PFSK-1 (cell line): ENCODE data around the gene AADACL3.

ENCODE experiments used
- FOXP2 ChIP-seq: optimal IDR thresholded peaks from 2 replicates; pipeline ENCODE3; 2011; ENCODE audit warnings: borderline replicate concordance, control low read depth, inconsistent platforms; ENCODE audit not compliant: insufficient read depth; ENCODE audit errors: extremely low read length, extremely low read depth
- POLR2AphosphoS5 ChIP-seq: IDR thresholded peaks from 2 replicates; pipeline ENCODE4 v1.6.1; 2012; ENCODE audit warnings: low read depth, mild to moderate bottlenecking, control low read depth, low read length, moderate library complexity
- SIN3A ChIP-seq: IDR thresholded peaks from 2 replicates; pipeline ENCODE4 v1.6.1; 2012; ENCODE audit warnings: mild to moderate bottlenecking, low read length, moderate library complexity, borderline replicate concordance; ENCODE audit not compliant: insufficient read depth
- TAF1 ChIP-seq: IDR thresholded peaks from 2 replicates; pipeline ENCODE4 v1.6.1; 2012; ENCODE audit warnings: low read length, control low read depth, borderline replicate concordance; ENCODE audit not compliant: insufficient read depth
- TF ChIP-seq, protein P1 (sequence below), 2 experiments: IDR thresholded peaks; 2 replicates each; pipeline versions ENCODE4 v1.6.1 to v1.8.0; 2011 to 2012; ENCODE audit warnings: low read depth in 2 of 2, low read length in 2 of 2, control low read depth in 1 of 2, inconsistent platforms in 1 of 2, mild to moderate bottlenecking in 1 of 2, moderate library complexity in 1 of 2; ENCODE audit not compliant: insufficient read depth in 1 of 2

Gene AADACL3

DNA sequence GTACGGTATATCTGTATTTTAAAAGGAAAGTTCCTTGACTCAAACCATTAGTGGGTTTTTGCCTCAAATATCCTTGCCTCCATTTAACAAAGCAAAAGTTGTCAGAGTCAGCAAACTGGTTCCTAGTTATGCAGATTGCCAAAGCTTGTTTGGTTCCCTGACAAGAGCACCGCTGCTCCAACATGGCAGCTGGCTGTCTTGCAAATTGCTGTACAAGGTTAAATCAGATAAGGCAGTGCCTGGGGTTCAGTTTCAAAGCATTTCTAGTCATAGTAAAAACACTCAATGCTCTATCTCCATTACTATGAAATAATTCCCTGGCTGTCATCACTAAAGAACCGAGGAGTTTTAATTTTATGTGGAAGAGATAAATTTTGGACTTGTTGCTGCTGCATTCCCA, 18.7 kb downstream of the AADACL3 start:
- TF ChIP-seq, protein P1, sequence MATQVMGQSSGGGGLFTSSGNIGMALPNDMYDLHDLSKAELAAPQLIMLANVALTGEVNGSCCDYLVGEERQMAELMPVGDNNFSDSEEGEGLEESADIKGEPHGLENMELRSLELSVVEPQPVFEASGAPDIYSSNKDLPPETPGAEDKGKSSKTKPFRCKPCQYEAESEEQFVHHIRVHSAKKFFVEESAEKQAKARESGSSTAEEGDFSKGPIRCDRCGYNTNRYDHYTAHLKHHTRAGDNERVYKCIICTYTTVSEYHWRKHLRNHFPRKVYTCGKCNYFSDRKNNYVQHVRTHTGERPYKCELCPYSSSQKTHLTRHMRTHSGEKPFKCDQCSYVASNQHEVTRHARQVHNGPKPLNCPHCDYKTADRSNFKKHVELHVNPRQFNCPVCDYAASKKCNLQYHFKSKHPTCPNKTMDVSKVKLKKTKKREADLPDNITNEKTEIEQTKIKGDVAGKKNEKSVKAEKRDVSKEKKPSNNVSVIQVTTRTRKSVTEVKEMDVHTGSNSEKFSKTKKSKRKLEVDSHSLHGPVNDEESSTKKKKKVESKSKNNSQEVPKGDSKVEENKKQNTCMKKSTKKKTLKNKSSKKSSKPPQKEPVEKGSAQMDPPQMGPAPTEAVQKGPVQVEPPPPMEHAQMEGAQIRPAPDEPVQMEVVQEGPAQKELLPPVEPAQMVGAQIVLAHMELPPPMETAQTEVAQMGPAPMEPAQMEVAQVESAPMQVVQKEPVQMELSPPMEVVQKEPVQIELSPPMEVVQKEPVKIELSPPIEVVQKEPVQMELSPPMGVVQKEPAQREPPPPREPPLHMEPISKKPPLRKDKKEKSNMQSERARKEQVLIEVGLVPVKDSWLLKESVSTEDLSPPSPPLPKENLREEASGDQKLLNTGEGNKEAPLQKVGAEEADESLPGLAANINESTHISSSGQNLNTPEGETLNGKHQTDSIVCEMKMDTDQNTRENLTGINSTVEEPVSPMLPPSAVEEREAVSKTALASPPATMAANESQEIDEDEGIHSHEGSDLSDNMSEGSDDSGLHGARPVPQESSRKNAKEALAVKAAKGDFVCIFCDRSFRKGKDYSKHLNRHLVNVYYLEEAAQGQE (IDR thresholded peaks at IDR 0.05; ENCODE audit: insufficient read depth in 1 of 2, low read depth in 2 of 2, low read length in 2 of 2) = no peak
- TF ChIP-seq FOXP2 (no peak), TAF1 (no peak), POLR2AphosphoS5 (no peak), SIN3A (no peak)

DNA sequence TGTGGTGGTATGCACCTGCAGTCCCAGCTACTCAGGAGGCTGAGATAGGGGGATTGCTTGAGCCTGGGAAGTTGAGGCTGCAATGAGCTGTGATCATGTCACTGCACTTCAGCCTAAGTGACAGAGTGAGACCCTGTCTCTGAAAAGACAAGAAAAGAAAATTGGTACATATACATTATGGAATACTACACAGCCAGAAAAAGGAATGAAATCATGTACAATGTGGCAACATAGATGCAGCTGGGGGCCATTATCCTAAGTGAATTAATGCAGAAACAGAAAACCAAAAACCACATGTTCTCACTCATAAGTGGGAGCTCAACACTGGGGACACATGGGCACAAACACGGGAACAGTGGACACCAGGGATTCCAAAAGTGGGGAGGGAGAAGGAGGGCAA, 23.0 kb downstream of the AADACL3 start:
- TF ChIP-seq TAF1 = no peak
- TF ChIP-seq POLR2AphosphoS5 = no peak
- TF ChIP-seq, protein P1 (IDR thresholded peaks at IDR 0.05; ENCODE audit: insufficient read depth in 1 of 2, low read depth in 2 of 2, low read length in 2 of 2) = no peak
- TF ChIP-seq FOXP2 = no peak
- TF ChIP-seq SIN3A = no peak

DNA sequence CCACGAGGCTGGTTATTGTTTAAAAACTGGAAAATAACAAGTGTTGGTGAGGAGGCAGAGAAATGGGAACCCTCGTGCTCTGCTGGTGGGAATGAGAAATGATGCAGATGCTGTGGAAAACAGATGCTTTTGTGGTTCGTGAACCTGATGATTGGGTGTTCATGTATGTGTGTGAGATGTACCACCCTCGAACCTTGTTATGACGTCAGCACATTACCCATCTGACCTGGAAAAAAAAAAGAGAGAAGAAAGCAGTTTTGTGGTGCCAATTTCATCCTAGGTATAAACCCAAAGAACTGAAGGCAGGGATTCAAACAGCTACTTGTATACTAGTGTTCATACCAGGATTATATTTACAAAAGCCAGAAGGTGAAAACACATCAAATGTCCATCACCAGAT, 23.7 kb downstream of the AADACL3 start:
- TF ChIP-seq TAF1 = no peak
- no peak for TF ChIP-seq POLR2AphosphoS5
- TF ChIP-seq, protein P1 (IDR thresholded peaks at IDR 0.05; ENCODE audit: insufficient read depth in 1 of 2, low read depth in 2 of 2, low read length in 2 of 2) = no peak
- no peak for TF ChIP-seq SIN3A
- no peak for TF ChIP-seq FOXP2

DNA sequence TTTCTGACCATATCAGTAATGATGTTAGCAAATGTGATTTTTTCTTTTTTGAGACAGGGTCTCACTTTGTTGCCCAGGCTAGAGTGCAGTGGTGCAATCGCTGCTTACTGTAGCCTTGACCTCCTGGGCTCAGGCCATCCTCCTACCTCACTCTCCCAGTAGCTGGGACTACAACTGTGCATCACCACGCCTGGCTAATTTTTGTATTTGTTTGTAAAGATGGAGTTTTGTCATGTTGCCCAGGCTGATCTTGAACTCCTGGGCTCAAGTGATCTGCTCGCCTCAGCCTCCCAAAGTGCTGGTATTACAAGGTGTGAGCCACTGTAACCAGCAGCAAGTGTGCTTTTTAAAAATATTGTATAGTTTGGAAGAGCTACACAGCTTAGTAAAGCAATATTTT, 26.0 kb downstream of the AADACL3 start:
- TF ChIP-seq POLR2AphosphoS5 = no peak
- TF ChIP-seq, protein P1 (IDR thresholded peaks at IDR 0.05; ENCODE audit: insufficient read depth in 1 of 2, low read depth in 2 of 2, low read length in 2 of 2) = no peak
- TF ChIP-seq SIN3A = no peak
- no peak for TF ChIP-seq TAF1
- no peak for TF ChIP-seq FOXP2
